NCI-H2081 treated with DMSO at 0.1 percent for 48 hours (cell line): Measurements from ENCODE around the gene AKR1B1.
"Not testable (repeated sequence)": the region's sequence is repeated elsewhere in the genome, so short reads cannot be mapped to it uniquely, and the experiment has no call there.

ENCODE experiments used
- DNase-seq: peaks from one replicate; lab custom pipeline; 2025; lab: John Stamatoyannopoulos, UW

Gene AKR1B1

GRCh38 chr7:134458806-134459698 lies at the start of gene AKR1B1:
TSS of gene AKR1B1 (minus strand) at chr7:134459100. CDS start at chr7:134459062, 38 bp downstream.
- peak; percentile 65 for DNase-seq

GRCh38 chr7:134505856-134506255 lies 47.0 kb upstream of the AKR1B1 start:
- DNase-seq: no peak

GRCh38 chr7:134504660-134505164 lies 45.8 kb upstream of the AKR1B1 start:
- DNase-seq: no peak

- no peak for DNase-seq
Measured at GRCh38 chr7:134502463-134503371, 43.8 kb upstream of the AKR1B1 start.

- DNase-seq: no peak
Measured at GRCh38 chr7:134500982-134501381, 42.1 kb upstream of the AKR1B1 start.

GRCh38 chr7:134500406-134500805 lies 41.5 kb upstream of the AKR1B1 start:
- DNase-seq: no peak

GRCh38 chr7:134495546-134495945 lies 36.6 kb upstream of the AKR1B1 start:
- no peak for DNase-seq

GRCh38 chr7:134493091-134493490 lies 34.2 kb upstream of the AKR1B1 start:
- DNase-seq: no peak

- DNase-seq: not testable (repeated sequence)
Measured at GRCh38 chr7:134487721-134488120, 28.8 kb upstream of the AKR1B1 start.

- DNase-seq: no peak
Measured at GRCh38 chr7:134485203-134485602, 26.3 kb upstream of the AKR1B1 start.

- DNase-seq: no peak
Measured at GRCh38 chr7:134483296-134483695, 24.4 kb upstream of the AKR1B1 start.

- no peak for DNase-seq
Measured at GRCh38 chr7:134482858-134483257, 24.0 kb upstream of the AKR1B1 start.

GRCh38 chr7:134481167-134481566 lies 22.3 kb upstream of the AKR1B1 start:
- DNase-seq: no peak

- DNase-seq: no peak
Measured at GRCh38 chr7:134480730-134481129, 21.8 kb upstream of the AKR1B1 start.

- DNase-seq: no peak
Measured at GRCh38 chr7:134480202-134480601, 21.3 kb upstream of the AKR1B1 start.

GRCh38 chr7:134478707-134479106 lies 19.8 kb upstream of the AKR1B1 start:
- no peak for DNase-seq

GRCh38 chr7:134477954-134478353 lies 19.1 kb upstream of the AKR1B1 start:
- no peak for DNase-seq

GRCh38 chr7:134476044-134476443 lies 17.1 kb upstream of the AKR1B1 start:
- DNase-seq: no peak

- DNase-seq: no peak
Measured at GRCh38 chr7:134474828-134475227, 15.9 kb upstream of the AKR1B1 start.

GRCh38 chr7:134473861-134474291 lies 15.0 kb upstream of the AKR1B1 start:
- DNase-seq: no peak

GRCh38 chr7:134472572-134473244 lies 13.8 kb upstream of the AKR1B1 start:
- DNase-seq: no peak

GRCh38 chr7:134470864-134471263 lies 12.0 kb upstream of the AKR1B1 start:
- no peak for DNase-seq
